Amniotic epithelial cell (primary cell): Measurements from ENCODE around the gene CAST.
"Not testable (repeated sequence)": the region's sequence is repeated elsewhere in the genome, so short reads cannot be mapped to it uniquely, and the experiment has no call there.

Experiments
- DNase-seq: peaks from one replicate; pipeline ENCODE4 v3.0.0-alpha.2; 2010; ENCODE audit warnings: low read depth

The CAST gene, protein sequence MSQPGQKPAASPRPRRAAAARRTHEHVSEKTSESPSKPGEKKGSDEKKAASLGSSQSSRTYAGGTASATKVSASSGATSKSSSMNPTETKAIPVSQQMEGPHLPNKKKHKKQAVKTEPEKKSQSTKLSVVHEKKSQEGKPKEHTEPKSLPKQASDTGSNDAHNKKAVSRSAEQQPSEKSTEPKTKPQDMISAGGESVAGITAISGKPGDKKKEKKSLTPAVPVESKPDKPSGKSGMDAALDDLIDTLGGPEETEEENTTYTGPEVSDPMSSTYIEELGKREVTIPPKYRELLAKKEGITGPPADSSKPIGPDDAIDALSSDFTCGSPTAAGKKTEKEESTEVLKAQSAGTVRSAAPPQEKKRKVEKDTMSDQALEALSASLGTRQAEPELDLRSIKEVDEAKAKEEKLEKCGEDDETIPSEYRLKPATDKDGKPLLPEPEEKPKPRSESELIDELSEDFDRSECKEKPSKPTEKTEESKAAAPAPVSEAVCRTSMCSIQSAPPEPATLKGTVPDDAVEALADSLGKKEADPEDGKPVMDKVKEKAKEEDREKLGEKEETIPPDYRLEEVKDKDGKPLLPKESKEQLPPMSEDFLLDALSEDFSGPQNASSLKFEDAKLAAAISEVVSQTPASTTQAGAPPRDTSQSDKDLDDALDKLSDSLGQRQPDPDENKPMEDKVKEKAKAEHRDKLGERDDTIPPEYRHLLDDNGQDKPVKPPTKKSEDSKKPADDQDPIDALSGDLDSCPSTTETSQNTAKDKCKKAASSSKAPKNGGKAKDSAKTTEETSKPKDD

DNA sequence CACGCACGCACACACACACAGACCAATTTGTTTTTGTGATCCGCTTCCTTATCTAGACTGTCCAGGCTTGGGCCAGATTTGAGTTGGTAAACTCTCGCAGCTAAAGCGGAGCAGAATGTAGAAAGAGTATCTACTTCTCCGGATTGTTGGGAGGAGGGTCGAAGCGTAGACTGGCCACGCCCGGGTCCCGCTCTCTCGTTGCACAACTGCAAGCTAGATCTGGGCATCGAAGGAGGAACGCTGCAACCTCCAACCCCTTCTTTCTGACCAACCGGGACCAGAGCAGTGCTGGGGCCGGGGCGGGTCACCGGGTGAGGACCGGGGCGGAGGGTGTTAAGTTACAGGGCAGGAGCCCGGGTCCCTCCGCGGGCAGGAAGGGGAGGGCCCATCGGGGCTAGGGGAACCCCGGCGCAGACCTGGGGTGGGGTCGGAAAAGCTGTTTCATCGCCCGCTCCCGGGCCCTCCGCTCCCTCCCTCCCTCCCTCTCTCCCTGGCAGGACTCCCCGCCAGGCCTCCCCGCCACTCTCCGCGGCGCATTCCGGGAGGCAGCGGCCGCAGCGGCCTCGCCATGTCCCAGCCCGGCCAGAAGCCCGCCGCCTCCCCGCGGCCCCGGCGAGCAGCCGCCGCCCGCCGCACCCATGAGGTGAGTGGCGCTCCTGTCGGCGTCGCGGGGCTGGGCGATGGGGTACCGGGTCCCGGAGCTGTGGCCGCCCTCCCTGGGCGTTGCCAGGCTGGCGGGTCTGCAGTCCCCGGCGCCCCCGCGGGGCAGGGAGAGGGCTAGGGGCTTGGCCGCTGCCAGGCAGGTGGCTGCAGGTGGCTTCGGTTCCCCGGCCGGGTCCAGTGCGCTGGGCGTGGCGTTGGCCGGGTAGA is at the start of gene CAST:
Gene CAST, plus strand, starts transcription at position 522 of the 870 bp plus-strand sequence. Its CDS starts 47 bp downstream, at position 569.
- peak; percentile 97 for DNase-seq

DNA sequence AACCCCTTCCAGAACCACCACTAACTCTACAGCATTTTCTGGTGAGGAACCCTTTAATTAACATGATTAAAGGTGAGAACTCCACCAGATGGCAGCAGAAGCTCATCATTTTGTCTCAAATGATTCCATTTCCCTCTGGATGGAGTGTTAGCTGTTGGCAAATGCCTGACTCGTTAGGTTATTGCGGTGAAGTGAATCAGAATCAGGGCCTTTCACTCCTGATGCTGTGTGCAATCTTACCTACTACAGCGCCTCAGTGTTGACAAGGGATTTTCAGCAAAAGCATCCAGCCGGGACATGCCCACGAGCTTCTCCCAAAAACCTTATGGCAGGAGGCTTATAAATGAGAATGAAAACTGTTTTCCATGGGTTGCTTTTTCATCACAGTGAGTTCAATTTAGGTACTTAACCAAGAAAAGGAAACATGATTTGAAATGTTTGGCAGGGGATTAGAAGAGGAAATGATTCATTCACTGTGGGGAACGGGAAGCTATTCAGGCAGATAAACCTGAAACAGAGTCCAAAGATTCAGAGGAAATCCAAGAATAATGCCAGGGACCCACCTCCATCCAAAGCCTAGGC is 48.0 kb upstream of the CAST start:
- DNase-seq = peak; percentile 96

DNA sequence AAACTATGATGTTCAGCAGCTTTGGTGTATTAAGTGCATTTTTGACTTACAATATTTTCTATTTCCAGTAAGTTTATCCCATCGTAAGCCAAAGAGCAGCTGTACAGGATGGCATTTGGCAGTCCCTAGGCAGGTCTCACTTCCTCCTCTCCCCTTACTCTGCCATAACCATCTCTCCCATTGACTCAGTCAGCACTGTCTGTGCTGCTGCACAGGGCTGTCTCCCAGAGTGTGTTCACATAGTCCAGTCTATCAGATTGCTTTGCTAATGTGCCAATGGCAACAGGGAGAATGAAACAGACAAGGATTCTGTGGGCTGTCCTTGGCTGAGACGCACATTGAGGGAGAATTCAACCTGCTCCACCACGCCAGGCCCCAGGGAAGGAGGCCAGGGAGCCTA is 47.0 kb upstream of the CAST start:
- no peak for DNase-seq

DNA sequence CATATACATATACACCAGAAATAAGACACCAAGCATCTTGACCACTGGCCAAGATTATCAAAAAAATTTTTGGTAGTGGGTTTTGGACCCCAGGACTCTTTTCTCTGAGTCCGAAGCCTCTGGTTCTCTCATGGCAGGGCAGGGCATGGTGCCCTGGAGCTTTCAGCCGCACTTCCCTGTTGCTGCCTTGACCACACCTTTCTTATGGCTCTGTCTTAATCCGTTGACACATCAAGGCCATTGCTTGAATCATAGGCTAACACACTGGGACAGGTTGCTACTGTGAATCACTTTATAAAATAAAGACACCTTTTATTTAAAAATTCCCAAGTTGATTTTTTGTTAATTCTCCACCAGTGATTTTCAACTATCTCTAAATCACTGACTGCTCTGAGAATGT is 45.4 kb upstream of the CAST start:
- DNase-seq = no peak

DNA sequence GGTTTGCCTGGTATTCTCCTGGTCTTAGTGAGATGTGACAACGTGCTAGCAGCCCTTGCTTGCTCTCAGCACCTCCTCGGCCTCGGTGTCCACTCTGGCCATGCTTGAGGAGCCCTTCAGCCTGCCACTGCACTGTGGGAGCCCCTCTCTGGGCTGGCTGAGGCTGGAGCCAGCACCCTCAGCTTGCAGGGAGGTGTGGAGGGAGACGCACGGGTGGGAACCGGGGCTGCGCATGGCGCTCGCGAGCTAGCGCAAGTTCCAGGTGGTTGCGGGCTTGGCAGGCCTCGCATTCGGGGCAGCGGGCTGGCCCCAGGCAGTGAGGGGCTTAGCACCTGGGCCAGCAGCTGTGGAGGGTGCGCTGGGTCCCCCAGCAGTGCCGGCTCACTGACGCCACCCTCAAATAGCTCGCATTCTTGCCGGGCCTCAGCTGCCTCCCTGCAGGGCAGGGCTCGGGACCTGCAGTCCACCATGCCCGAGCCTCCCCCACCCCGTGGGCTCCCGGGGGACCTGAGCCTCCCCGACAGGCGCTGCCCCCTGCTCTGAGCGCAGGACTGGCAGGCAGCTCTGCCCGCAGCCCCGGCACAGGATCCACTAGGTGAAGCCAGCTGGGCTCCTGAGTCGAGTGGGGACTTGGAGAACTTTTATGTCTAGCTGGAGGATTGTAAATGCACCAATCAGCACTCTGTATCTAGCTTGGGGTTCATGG is 43.7 kb upstream of the CAST start:
- not testable (repeated sequence) for DNase-seq

DNA sequence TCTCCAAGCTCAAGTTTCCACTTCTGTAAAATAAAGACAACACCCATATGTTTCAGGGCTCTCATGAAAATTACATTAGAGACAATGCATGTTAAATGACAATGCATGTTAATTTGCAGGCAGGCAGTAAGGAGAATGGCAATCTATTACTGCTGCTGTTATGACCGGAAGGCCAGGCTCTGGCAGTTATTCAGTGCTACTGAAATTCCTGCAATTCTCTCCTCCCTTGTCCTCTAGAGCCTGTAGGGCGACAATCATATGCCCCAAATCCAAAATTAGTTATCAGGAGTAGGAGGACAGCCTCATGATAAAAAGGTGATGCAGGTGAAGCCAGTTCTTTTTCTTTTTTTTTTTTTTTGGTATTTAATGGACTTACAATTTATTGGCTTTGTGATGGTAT is 42.2 kb upstream of the CAST start:
- no peak for DNase-seq

DNA sequence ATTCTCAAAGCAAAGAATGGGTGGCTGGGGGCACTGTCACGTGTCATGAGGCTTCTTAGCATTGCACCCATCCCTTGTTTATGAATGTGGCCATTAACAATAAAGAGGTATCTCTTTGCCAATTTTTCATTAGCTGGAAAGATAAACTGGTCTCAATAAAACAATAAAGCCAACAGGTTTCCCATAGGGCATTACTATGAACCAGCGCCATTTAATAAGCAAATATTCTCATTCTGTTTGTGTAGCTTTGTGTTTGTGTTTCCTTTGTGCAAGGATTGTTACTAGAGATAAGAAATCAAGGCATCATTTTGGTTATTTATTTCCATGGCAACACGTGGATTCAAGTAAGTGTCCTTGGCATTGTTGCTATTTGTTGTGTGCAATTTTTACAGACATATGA is 37.6 kb upstream of the CAST start:
- peak; percentile 45 for DNase-seq

DNA sequence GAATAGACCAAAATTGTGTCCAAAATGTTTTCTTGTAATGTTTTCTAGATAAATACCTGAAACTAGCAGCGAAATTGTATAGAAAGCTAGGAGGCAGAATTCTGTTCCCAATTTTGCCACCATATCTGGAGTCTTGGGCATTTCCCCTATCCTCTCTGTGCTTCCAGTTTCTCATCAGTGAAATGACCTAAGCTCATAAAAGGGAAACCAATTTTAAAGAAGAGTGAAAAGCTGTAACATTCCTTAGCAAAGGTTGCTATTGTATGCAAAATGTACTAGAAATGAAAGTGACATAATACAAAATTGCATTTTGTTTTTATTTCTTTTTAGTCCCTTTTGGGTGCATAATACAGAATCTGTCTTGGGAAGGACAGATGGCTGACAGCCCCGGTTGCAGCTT is 36.8 kb upstream of the CAST start:
- no peak for DNase-seq

DNA sequence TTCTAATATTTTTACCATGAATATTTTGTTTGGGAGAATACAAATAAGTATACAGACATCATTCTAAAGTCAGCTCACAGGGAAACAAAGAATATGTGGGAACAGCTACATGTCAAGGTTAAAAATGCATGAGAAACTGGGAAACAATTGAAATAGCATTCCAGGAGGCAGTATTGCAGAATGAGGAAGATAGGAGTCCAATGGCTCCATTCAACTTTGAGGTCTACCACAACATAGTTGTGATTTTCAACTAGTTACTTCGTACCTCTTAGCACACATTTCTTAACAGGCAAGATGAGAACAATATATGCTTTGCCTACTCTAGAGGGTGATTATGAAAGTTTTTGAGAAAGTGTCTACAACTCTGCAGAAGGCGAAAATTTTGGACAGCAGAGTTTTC is 35.2 kb upstream of the CAST start:
- peak; percentile 99 for DNase-seq

DNA sequence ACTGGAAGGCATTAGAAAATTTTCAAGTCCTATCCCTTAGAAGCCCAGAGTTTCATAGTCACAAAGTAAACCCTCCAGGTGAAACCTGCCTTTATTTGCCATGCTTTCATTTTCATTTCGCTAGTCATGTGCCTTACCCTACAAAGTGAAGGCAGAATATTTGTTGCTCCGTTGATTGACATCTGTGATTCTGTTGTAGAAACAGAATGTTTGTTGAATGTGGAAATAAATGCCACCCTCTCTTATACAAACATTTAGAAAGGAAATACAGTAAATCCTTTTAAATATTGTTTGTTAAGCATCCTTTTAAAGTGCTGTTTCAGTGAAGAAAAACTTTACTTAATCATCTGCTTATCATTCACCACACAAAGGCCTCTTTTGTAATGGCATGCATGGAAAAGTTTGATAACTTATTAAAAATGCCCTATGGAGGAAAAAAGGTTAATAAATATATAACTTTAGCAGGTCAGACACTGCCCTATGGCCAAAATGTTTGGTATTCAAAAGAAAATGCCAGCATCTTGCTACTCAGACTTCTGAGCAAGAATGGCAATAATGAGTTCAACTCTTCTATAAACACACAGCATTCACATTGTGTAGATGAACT is 34.3 kb upstream of the CAST start:
- DNase-seq = no peak

DNA sequence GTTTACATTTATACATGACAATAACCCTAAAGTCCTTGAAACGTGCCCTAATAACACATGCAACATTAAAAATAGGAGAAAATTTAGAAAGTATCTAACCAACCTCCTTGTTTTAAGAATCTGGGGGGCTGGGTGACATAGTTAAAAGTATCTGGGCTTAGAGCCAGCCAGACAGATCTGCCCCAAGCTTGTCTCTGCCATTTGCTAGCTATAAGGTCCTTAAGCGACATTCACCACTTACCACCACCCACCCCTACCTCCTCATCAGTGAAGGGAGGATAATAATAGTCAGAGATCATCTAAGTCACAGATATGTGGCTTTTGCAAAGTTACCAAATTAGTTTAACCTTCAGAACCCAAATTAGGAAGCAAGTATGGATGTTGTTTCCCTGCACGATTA is 33.8 kb upstream of the CAST start:
- DNase-seq = no peak

DNA sequence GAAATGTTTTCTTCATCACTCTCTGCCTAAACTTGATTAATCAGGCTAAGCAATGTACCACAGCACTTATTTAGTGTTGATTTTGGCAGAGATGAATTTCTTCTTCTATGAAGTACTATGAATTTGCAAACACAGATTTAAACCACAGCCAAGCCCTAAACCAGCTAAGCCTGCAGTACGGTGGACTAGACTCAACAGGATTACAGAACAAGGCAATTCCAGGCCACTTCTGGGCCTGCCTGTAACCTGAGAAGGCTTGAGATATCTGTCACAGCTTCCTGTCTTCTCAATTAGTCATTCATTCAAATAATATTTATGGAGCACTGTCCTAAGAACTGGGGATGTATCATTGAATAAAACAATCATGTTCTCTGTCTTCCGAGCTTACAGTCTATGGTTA is 32.4 kb upstream of the CAST start:
- peak; percentile 88 for DNase-seq

DNA sequence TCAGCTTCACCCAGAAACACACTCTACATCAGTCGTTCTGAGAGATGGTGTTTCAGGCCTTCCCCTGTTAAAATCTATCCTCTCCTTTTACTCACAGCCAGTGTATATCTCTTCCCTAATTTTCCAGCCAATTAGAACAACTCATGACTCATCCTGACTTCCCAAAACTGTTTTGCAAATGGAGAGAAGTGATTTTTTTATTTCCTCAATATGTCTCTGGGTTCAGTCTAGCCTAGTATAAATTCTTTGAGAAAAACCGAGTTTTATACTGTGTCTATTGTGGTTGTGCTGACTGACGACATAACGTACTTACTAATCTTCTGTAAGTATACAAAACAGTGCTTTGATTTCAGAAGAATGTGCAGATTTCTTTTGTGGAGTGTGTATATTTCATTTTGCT is 28.4 kb upstream of the CAST start:
- peak; percentile 65 for DNase-seq

DNA sequence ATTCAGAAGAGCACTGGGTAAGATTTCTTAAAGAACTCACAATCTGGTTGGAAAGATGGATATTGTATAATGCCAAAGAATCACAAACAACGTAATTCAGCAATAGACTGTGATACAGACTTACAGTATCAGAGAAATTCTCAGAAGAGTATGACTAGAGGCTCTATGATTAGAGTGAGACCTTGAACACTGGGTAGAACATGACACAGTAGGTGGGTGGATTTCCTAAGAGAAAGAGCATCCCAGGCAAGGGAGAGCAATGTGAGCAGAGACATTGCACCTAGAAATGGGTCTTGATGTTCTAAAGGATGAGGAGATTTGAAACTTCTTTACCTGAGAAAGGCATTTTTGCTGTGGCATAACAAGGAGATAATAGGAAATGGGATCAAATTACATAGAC is 27.3 kb upstream of the CAST start:
- peak; percentile 54 for DNase-seq

DNA sequence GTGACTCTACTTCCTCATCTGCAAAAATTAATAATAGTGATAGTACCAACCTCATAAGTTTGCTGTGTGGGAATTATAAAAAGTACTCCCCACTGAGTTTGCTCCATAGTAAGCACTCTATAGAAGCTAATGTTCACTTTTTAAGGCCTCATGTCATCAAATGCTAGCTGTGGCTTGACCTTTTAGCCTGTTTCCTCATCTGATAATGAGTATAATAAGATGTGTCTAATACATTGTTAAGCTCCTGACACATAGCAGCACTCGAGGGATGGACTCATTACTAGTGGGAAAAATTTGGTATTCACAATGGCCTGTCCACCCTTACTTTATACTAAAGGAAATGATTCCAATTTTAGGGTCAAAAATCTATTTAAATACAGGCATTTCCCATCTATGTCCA is 26.1 kb upstream of the CAST start:
- DNase-seq = no peak

DNA sequence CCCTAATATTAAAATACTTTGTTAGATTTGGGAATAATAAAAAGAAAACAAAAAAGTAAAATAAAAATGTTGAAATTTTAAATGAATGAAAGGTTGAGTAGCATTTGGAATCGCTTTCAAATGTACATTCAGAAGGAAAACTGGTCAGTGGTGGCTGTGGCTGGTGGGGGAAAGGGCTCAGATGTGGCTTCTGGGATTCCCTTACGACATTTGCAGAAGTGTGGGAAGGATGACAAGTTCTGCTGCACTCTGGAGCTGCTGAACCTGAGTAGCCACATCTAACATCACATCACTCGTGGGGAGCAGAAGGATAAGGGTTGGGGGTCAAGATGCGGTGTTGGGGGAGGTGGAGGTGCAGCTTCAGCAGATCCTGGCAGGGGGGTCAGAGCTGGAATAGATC is 25.6 kb upstream of the CAST start:
- no peak for DNase-seq

DNA sequence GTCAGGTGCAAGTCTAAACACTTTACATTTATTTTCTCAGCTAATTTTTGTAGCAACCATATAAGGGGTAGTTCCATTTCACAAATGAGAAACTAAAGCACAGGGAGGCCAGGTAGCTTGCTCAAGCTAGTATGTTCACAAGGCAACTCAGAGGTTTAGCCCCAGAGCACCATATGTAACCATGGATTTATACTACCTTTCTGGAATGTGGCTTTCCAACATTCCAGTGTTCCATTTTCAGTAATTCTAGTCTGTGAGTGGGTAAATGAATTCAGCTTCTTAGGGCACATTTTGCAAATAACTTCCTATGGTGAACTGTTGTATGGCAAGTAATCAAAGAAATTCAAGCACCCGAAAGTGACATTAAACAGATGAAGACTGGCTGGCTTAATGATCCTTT is 25.0 kb upstream of the CAST start:
- no peak for DNase-seq

DNA sequence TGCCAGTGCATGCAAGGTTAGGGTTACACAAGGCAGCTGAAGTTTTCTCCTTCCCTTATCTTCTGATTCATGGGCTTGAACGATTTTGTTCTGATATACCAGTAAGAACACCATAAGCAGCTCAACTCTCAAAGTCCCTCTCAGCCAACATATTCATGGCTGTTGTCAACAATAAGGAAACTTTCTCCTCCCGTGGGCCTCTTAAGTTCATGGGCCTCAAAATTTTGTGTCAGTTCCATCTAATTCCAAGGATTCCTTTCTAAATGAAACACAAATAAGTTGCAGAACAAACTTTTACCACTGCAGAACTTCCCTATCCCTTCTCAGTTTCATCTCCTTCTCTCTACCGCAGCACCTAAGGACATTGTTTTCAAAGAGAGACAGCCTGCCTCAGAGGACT is 23.6 kb upstream of the CAST start:
- peak; percentile 48 for DNase-seq

DNA sequence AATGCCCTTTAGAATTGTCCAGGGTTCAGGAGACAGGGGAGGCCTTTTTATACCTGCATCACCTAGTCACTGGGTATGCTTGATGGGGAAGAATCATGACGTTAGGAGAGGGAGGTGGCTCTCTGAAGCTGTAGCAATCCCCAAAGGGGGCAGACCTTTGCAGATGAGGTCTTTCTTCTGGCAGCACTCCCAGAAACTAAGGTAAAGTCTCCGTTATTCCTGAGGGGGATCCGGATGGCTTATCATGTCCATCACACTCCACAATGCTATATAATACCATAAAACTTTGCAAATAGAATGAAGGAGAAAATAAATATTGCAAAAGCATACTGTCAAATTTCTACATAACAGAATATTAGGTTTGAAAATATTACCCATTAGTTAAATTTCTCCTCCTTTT is 21.5 kb upstream of the CAST start:
- DNase-seq = no peak

DNA sequence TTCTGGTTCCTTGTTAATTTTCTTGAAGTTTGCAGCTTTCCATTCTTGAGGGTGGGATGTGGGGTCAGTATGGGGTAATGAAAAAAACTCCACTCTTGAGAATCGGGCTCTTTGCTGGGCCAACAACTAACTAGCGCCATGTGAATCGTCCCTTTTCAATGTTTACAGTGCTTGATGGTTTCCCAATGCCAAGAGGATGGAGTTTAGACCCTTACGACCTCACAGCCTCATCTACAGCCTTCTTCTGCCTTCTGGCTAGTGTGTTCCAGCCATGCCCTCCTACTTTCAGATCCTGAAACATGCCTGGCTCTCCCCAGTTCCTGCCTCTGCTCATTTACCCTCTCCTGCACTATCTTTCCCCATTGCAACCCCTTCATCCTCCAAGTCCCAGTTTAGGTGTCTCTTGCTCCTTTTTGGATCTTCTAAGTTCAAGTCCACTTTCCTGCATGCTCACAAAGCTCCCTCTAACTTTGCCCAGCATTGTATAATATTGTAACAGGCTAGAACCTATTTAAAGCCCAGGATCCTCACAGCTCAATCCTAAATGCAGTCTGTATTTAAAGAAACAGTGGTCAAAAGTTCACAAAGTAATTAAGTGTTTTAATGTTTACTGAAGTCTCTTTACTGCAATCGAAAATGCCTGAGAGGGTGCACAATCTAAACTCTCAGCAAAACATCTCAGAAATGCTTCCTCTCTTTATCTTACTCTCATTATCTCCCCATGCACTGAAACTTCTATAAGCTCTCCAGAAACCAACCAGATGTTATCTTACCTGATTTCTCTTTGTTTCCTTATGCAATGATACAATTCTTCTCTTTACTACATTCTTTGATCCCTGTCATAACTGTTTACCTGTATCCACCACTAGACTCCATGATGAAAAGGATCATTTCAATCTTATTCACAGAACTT is 20.6 kb upstream of the CAST start:
- DNase-seq = peak; percentile 64
